Measurements from ENCODE around the gene UTP20.

DNA sequence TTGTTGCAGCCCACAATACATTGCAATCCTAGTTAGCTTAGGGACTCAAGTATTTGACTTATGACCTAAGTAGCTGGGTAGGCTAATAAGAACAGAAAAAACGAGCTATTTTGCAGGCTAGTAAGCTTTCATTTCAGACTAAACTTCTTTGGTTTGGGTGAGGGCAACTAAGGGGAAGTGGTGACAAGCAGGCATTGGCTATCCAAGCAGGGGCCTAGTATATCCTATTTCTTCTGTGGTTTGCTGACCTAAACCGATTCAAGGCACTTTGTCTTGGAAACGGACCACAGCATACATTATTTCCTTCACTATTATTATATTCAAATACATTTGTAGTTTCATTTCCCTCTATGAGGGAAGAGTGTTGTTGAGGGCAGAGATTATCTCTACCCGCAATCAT lies 48.3 kb upstream of the UTP20 start:
- TF ChIP-seq, protein P1, sequence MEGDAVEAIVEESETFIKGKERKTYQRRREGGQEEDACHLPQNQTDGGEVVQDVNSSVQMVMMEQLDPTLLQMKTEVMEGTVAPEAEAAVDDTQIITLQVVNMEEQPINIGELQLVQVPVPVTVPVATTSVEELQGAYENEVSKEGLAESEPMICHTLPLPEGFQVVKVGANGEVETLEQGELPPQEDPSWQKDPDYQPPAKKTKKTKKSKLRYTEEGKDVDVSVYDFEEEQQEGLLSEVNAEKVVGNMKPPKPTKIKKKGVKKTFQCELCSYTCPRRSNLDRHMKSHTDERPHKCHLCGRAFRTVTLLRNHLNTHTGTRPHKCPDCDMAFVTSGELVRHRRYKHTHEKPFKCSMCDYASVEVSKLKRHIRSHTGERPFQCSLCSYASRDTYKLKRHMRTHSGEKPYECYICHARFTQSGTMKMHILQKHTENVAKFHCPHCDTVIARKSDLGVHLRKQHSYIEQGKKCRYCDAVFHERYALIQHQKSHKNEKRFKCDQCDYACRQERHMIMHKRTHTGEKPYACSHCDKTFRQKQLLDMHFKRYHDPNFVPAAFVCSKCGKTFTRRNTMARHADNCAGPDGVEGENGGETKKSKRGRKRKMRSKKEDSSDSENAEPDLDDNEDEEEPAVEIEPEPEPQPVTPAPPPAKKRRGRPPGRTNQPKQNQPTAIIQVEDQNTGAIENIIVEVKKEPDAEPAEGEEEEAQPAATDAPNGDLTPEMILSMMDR (IDR thresholded peaks at IDR 0.05), result no peak
- TF ChIP-seq EZH2 (IDR thresholded peaks at IDR 0.05), result no peak
- no peak for TF ChIP-seq EZH2phosphoT487 (IDR thresholded peaks at IDR 0.05)
